BE2C (cell line): Measurements from ENCODE around the gene PROK2.

Source experiments
- DNase-seq: peaks from one replicate; pipeline ENCODE4 v3.0.0-alpha.2; 2020
- H3K27me3 ChIP-seq: fragments of 250-450 bp; sonication (Bioruptor Pico); 2 replicates; pipeline ENCODE4 v1.5.1; 2020; ENCODE audit warnings: mild to moderate bottlenecking
- H3K36me3 ChIP-seq: fragments of 250-450 bp; sonication (Bioruptor Pico); 2 replicates; pipeline ENCODE4 v1.5.1; 2020; ENCODE audit warnings: mild to moderate bottlenecking
- H3K4me1 ChIP-seq: fragments of 250-450 bp; sonication (Bioruptor Pico); 2 replicates; pipeline ENCODE4 v1.5.1; 2020
- H3K4me3 ChIP-seq: 2 replicates; pipeline ENCODE4 v1.5.1; 2011; ENCODE audit warnings: low read depth, low read length
- H3K9me3 ChIP-seq: fragments of 250-450 bp; sonication (Bioruptor Pico); 2 replicates; pipeline ENCODE4 v1.5.1; 2020
- CTCF ChIP-seq: IDR thresholded peaks from 2 replicates; pipeline ENCODE4 v1.5.1; 2012; ENCODE audit warnings: mild to moderate bottlenecking, low read depth, low read length

PROK2 gene

GRCh38 chr3:71751602-71752001 lies 33.3 kb downstream of the PROK2 start:
- DNase-seq = no peak
- Histone ChIP-seq H3K36me3 (no peaks in the 10 kb centered on the region), H3K4me3 (no peak overlapping the region), H3K27me3 (peaks cover 4% of the 10 kb centered on the region; the same call in 1 of the 2 replicates), H3K9me3 (no peaks in the 10 kb centered on the region), H3K4me1 (no peaks in the 10 kb centered on the region)
- TF ChIP-seq CTCF = no peak

- no peaks in the 10 kb centered on the region for H3K9me3 ChIP-seq
- H3K27me3 ChIP-seq = no peaks in the 10 kb centered on the region
- H3K36me3 ChIP-seq = no peaks in the 10 kb centered on the region
- H3K4me3 ChIP-seq = no peak overlapping the region
- TF ChIP-seq CTCF = no peak
- no peak for DNase-seq
- no peaks in the 10 kb centered on the region for H3K4me1 ChIP-seq
Measured at GRCh38 chr3:71744738-71745137, 40.2 kb downstream of the PROK2 start.

DNA sequence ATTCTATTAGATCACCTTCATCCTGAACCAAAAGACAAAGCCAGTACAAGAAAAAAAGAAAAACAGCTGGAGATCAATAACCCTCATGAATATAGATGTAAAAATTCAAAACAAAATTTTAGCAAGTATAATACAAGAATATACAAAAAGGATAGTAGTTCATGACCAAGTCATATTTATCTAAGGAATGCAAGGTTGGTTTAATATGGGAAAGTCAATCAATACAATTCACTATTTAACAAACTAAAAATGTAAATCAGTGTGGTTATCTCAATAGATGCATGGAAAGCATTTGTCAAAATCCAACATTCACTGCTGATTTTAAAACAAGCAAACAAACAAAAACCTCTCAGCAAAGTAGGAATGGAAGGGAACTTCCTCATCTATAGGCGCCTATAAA lies 42.3 kb downstream of the PROK2 start:
- H3K36me3 ChIP-seq = no peaks in the 10 kb centered on the region
- TF ChIP-seq CTCF = no peak
- DNase-seq = no peak
- H3K9me3 ChIP-seq = no peaks in the 10 kb centered on the region
- no peaks in the 10 kb centered on the region for H3K27me3 ChIP-seq
- H3K4me3 ChIP-seq = no peak overlapping the region
- H3K4me1 ChIP-seq = no peaks in the 10 kb centered on the region

DNA sequence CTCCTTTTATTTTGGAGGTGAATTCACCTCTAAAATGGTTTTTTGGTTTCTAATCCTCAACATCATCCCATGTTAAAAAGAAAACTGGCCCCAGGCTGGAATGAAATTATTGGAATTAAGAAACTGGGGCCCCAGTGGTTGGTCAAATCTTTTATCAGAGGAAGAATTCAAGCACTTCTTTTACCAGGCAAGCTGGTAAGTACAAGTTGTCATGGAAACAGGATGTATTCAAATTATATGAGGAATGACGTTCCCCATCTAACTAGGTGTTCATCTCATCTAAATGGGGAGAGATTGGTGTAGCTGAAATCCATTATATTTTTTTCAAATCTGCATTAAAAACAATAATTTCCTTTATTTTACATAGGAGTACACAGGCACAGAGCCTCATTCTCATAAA lies 50.1 kb downstream of the PROK2 start:
- Histone ChIP-seq H3K4me3 (no peak overlapping the region), H3K4me1 (peaks cover 11% of the 10 kb centered on the region), H3K27me3 (no peaks in the 10 kb centered on the region), H3K36me3 (no peaks in the 10 kb centered on the region), H3K9me3 (no peaks in the 10 kb centered on the region)
- DNase-seq = no peak
- no peak for TF ChIP-seq CTCF

DNA sequence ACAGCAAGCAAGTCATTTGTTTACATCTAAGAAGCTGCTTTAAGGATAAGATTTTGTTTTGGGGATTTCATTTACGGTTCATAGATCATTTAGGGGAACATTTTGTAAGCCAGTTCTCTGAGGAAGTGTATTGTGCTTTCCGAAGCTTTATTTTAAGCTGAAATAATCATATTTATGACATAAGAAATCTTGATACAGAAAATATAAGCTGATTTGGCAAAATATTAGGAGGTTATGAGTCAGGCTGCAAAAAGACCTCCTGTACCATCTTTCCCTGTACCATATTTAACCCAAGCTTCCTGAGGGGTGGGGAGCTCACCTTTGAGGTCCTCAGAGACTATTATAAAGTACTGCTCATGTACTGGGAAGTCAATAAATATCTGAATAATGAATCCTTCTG lies 51.6 kb downstream of the PROK2 start:
- H3K36me3 ChIP-seq = no peaks in the 10 kb centered on the region
- H3K9me3 ChIP-seq = no peaks in the 10 kb centered on the region
- no peak for TF ChIP-seq CTCF
- peaks cover 11% of the 10 kb centered on the region for H3K4me1 ChIP-seq
- no peak overlapping the region for H3K4me3 ChIP-seq
- H3K27me3 ChIP-seq = no peaks in the 10 kb centered on the region
- no peak for DNase-seq

- Histone ChIP-seq H3K9me3 (no peaks in the 10 kb centered on the region), H3K4me3 (no peak overlapping the region), H3K4me1 (peaks cover 11% of the 10 kb centered on the region), H3K27me3 (no peaks in the 10 kb centered on the region), H3K36me3 (no peaks in the 10 kb centered on the region)
- TF ChIP-seq CTCF = no peak
- no peak for DNase-seq
Measured at GRCh38 chr3:71732637-71733036, 52.3 kb downstream of the PROK2 start.
